Measurements from ENCODE around the gene PRR14L. TPM values are rescaled to one million over a fixed set of nuclear protein-coding genes. Genes with fewer than 3 reads are reported as not detected.
"Not testable (repeated sequence)": the region's sequence is repeated elsewhere in the genome, so short reads cannot be mapped to it uniquely, and the experiment has no call there.

PRR14L gene
- total RNA-seq, 6 experiments from 2014 or later: 28.4 to 39.6 (median 34.2) TPM

GRCh38 chr22:31723723-31724122 lies 26.2 kb downstream of the PRR14L start:
- Mint-ChIP-seq H3K4me1 (ENCODE audit: low read depth) (no peaks in the 10 kb centered on the region), H3K27me3 (ENCODE audit: insufficient read depth) (peaks cover 1% of the 10 kb centered on the region), H3K36me3 (ENCODE audit: low read depth) (peaks cover 9% of the 10 kb centered on the region), H3K9me3 (no peaks in the 10 kb centered on the region), H3K4me3 (no peak overlapping the region), H3K27ac (no peak overlapping the region)
- no peak for DNase-seq
- TF ChIP-seq CTCF (IDR thresholded peaks at IDR 0.05): no peak

- H3K4me1 Mint-ChIP-seq (ENCODE audit: low read depth): no peaks in the 10 kb centered on the region
- no peak for TF ChIP-seq CTCF (IDR thresholded peaks at IDR 0.05)
- H3K4me3 Mint-ChIP-seq: no peak overlapping the region
- no peaks in the 10 kb centered on the region; the same call in 1 of the 2 replicates for H3K27me3 Mint-ChIP-seq (ENCODE audit: insufficient read depth)
- no peak overlapping the region for H3K27ac Mint-ChIP-seq
- DNase-seq: no peak
- H3K9me3 Mint-ChIP-seq: no peaks in the 10 kb centered on the region
- H3K36me3 Mint-ChIP-seq (ENCODE audit: low read depth): peaks cover 33% of the 10 kb centered on the region
These were observed 30.0 kb downstream of the PRR14L start for GRCh38 chr22:31719850-31720471.

GRCh38 chr22:31715147-31715778 lies 34.7 kb downstream of the PRR14L start:
- TF ChIP-seq CTCF (IDR thresholded peaks at IDR 0.05): no peak
- H3K4me1 Mint-ChIP-seq (ENCODE audit: low read depth): no peaks in the 10 kb centered on the region
- DNase-seq: no peak
- H3K36me3 Mint-ChIP-seq (ENCODE audit: low read depth): peaks cover 64% of the 10 kb centered on the region
- H3K27ac Mint-ChIP-seq: no peak overlapping the region
- no peak overlapping the region for H3K4me3 Mint-ChIP-seq
- H3K9me3 Mint-ChIP-seq: no peaks in the 10 kb centered on the region
- no peaks in the 10 kb centered on the region; the same call in 1 of the 2 replicates for H3K27me3 Mint-ChIP-seq (ENCODE audit: insufficient read depth)

DNA sequence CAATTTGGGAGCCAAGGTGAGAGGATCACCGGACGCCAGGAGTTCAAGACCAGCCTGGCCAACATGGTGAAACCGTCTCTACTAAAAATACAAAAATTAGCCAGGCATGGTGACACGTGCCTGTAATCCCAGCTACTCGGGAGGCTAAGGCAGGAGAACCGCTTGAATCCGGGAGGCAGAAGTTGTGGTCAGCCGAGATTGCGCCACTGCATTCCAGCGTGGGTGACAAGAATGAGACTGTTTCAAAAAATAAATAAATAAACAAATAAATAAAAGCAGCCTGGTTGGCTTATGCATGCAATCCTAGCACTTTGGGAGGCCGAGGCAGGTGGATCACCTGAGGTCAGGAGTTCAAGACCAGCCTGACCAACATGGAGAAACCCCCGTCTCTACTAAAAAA lies 38.7 kb downstream of the PRR14L start:
- peaks cover 53% of the 10 kb centered on the region for H3K36me3 Mint-ChIP-seq (ENCODE audit: low read depth)
- not testable (repeated sequence) for H3K9me3 Mint-ChIP-seq; DNase-seq; H3K4me3 Mint-ChIP-seq; H3K27ac Mint-ChIP-seq; H3K4me1 Mint-ChIP-seq (ENCODE audit: low read depth); H3K27me3 Mint-ChIP-seq (ENCODE audit: insufficient read depth)

GRCh38 chr22:31707519-31707918 lies 42.4 kb downstream of the PRR14L start:
- Mint-ChIP-seq H3K4me1 (ENCODE audit: low read depth) (no peaks in the 10 kb centered on the region), H3K27me3 (ENCODE audit: insufficient read depth) (no peaks in the 10 kb centered on the region; the same call in 1 of the 2 replicates), H3K36me3 (ENCODE audit: low read depth) (peaks cover 38% of the 10 kb centered on the region), H3K9me3 (no peaks in the 10 kb centered on the region), H3K27ac (no peak overlapping the region), H3K4me3 (no peak overlapping the region)
- TF ChIP-seq CTCF (IDR thresholded peaks at IDR 0.05): no peak
- no peak for DNase-seq

DNA sequence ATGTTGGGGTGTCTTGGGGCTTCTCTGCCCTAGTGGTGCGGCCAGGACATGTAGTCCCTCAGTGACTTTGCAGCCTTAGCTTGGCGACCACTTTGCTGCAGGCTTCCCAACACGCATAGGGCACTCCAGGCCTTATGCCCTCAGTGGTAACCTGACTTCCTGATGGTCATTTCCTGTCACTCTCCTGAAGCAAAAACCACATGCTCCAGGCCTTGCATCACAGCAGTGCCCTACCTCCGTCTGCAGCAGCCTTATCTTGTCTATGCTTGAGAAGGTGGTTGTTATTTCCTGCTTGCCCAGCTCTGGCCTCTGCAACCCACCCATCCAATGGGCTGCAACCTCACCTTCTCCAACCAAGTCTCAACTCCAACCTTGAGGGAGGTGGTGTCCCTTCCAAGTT lies 54.5 kb downstream of the PRR14L start:
- no peak overlapping the region for H3K27ac Mint-ChIP-seq
- no peak for TF ChIP-seq CTCF (IDR thresholded peaks at IDR 0.05)
- no peaks in the 10 kb centered on the region for H3K27me3 Mint-ChIP-seq (ENCODE audit: insufficient read depth)
- peaks cover 33% of the 10 kb centered on the region for H3K36me3 Mint-ChIP-seq (ENCODE audit: low read depth)
- H3K4me3 Mint-ChIP-seq: no peak overlapping the region
- DNase-seq: no peak
- no peaks in the 10 kb centered on the region for H3K9me3 Mint-ChIP-seq
- H3K4me1 Mint-ChIP-seq (ENCODE audit: low read depth): peaks cover 13% of the 10 kb centered on the region

DNA sequence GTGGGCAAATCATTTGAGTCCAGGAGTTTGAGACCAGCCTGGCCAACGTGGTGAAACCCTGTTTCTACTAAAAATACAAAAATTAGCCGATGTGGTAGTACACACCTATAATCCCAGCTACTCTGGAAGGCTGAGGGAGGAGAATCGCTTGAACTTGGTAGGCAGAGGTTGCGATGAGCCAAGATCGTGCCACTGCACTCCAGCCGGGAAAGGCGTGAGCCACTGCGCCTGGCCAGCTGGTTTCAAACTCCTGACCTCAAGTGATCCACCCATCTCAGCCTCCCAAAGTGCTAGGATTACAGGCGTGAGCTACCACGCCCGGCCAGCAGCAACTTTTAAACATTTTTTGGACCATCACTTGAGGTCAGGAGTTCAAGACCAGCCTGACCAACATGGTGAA lies 55.9 kb downstream of the PRR14L start:
- peaks cover 13% of the 10 kb centered on the region for H3K4me1 Mint-ChIP-seq (ENCODE audit: low read depth)
- H3K27me3 Mint-ChIP-seq (ENCODE audit: insufficient read depth); H3K4me3 Mint-ChIP-seq; H3K9me3 Mint-ChIP-seq; H3K27ac Mint-ChIP-seq; DNase-seq: not testable (repeated sequence)
- peaks cover 27% of the 10 kb centered on the region for H3K36me3 Mint-ChIP-seq (ENCODE audit: low read depth)

Measured in HFFc6 (cell line).